Tracheal epithelial cell (primary cell): ENCODE data around the gene CATSPER1. TPM values are rescaled to one million over a fixed set of nuclear protein-coding genes. Genes with fewer than 3 reads are reported as not detected.

Source experiments
- total RNA-seq: library from RNA; depleted of rRNA; stranded (reverse); fragments of >200 nt; gene quantifications from 2 replicates; pipeline ENCODE4 v1.2.1, GENCODE V29; 2014

The CATSPER1 gene
- under 0.01 TPM in 1 of 2 replicates, not detected in the other for total RNA-seq

DNA sequence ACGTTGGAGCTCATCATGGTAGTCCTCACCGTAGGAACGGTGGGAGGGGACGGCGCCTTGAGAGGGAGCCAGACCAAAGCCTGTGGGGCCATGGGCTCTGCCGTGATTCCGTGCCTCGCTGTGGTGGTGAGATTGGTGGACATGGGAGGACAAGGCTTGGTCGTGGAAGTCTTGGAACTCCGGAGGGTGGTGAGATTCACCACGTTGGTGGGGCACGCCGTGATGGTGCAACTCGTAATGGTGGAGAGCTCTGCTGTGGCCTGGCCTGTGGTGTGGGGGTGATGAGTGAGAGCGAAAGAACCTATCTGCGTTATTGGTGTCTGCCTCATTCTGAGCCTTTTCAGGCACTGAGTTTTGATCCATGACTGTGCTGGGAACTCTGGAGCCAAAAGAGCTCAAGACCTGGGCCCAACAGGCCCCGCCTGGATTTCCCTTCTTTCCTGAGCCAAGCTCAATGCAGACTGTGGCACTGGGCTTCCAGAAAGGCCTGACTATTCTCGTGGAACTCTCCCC, at the start of gene CATSPER1:
Gene CATSPER1, minus strand, starts transcription at position 463 of the 513 bp plus-strand sequence. Its CDS starts 100 bp downstream, at position 363.

DNA sequence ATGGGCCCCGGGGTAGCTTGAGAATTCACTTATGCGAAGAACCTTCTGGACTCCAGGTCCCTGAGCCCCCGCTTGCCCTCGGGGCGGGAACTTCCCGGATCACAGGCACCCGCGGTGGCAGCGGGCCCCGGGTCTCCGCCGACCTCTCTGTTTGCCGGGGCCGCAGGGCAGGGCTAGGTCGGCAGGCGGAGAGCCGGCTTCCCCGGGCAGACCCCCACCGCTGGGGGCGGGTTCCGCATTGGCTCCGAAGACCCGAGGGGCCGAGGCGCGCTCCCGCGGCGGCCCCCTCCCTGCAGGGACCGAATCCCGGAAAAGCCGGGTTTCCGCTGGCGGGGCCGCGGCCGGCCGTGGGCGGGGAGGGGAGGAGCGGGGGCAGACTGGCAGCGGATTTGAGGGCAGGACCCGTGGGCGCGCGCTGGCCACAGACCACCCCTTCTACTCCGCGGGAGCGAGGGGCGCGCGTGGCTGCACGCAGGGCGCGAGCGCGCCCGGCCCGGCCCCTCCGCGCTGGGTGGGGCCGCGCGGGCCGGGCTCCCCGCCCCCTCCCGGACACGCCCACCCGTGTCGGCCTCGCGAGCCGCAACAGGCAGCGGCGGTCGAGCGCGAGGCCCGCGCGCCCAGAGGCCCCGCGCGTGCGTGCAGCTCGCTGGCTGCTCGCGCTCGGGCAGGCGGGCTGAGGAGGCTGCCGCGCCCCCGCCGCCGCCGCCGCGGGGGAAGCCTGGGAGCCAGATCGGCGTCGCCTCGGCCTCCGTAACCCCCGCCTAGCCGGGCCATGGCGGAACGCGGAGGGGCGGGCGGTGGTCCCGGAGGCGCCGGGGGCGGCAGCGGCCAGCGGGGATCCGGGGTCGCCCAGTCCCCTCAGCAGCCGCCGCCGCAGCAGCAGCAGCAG, 43.7 kb upstream of the CATSPER1 start, which contains the start of gene PACS1:
Gene PACS1, plus strand, starts transcription at position 558 of the 889 bp plus-strand sequence. Its CDS starts 215 bp downstream, at position 773.

DNA sequence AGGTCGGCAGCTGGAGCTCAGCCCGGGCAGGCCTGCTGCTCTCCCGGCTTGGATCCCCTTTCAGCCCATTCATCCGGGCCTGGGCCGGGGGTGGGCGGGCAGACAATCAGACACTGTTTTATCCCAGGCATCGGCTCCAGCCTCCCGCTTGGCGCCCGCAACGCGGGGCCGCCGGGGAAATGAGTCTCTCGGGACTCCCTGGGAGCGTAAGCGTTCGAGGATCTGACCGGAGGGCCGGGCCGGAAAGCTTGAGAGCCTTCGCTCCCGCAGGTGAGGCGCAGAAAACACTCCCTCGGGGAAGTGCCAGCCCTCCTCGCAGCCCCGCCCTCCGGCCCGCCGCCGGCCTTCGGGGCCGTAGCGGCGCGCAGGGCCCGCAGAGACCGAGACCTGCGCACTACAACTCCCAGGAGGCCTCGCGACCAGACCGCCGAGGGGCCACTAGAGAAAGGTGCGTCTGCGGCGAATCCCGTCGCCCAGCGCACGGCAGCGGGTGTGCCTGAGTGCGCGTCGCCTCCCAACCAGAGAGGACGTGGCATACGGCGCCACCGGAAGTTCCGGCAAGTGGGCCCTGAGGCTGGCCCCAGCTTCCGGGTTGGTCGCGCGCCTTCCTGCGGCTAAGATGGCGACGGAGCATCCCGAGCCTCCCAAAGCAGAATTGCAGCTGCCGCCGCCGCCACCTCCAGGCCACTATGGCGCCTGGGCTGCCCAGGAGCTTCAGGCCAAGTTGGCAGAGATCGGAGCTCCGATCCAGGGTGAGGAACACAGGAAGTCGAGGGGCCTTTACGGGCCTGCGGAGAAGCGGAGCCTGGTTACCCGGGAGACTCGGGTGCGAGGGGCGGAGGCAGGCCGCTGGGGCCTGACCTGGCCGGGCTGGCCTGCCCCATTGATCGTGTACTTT, 25.7 kb upstream of the CATSPER1 start, which contains the start of gene SF3B2:
Gene SF3B2, plus strand, starts transcription at position 599 of the 898 bp plus-strand sequence. Its CDS starts 21 bp downstream, at position 620.

DNA sequence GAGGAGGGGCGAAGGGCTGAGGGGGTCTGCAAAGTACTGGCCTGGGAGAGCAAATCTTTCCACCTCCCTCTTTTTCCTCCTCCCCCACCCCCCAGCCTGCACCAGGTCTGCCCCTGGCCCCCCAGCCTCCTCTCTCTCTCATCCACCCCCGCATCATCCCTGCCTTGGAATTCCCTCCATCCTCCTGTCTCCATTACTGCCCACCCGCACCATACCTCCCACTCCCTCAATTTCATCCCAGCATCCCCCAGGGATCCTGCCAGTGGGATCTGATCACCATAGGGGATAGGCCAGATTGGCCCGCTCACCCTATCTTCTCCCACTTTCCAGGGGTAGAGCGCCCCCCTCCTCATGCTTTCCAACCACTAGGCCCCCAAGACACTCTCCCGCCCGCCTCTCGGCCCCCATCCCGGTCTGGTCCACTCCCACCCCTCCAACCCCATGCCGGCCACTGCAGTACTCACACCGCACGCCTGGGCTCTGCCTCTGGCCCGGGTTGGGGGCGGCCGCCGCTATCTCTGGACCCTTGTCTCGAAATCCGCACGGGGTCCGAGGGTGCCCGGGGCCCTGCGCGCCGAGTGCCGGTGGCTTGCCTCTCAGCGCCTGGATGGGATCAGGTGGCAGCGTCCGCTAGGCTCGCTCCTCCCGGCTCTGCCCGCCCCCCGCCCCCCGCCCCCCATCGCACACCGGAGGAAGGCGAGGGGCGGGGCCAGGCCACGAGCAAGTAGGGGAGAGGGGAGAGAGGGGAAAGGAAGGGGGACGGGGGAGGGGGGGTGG, 22.5 kb upstream of the CATSPER1 start, which contains the start of gene GAL3ST3:
Gene GAL3ST3, minus strand, starts transcription at position 615 of the 777 bp plus-strand sequence. CDS start 3,746 bp downstream, outside the sequence.

DNA sequence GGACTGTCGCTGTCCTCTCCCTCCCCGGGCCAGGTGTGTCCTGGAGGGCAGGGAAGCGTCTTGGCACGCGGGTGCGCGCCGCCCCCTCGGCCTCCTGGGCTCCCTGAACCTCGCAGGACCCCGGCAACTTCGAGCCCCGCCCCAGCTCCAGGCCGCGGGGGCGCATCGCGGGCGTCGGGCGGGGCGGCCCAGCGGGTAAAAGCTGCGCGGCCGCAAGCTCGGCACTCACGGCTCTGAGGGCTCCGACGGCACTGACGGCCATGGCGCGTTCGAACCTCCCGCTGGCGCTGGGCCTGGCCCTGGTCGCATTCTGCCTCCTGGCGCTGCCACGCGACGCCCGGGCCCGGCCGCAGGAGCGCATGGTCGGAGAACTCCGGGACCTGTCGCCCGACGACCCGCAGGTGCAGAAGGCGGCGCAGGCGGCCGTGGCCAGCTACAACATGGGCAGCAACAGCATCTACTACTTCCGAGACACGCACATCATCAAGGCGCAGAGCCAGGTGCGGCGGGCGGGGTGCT, 14.4 kb downstream of the CATSPER1 start, which contains the start of gene CST6:
Gene CST6, plus strand, starts transcription at position 224 of the 519 bp plus-strand sequence. Its CDS starts 37 bp downstream, at position 261.

DNA sequence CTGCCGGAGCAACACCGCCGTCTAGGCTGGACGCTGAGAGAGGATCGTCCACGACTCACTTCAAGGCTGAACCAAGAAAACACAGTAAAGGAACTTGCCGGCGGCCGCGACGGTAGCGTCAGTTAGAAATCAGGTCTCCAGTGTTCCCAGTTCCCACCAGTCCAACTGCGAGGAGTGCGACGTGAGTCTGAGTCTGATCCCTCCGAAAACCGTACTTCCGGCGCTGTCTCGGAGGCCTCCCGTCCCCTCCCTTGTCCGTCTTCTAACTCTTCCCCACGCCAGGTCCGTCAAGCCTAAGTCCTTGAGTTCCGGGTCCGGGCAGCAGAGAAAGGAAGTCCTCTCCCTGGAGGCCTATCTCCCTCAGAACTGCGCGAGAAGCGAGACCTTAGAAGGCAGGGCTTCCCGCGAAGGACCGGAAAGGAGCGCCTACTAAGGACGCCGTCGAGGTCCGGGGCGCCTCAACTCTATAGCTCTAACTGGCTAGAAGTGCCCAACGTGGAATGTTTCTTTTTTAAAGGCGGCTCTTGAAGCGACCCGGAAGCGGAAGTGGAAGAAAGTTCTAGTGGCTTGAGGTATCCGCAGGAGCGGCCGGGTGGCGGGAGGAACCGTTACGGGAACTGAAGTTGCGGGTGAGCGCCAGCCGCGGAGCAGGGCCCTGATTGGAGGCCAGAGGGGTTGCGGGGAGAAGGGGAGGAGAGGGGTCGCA, 24.2 kb downstream of the CATSPER1 start, which contains the start of the genes BANF1 and EIF1AD:
Gene BANF1, plus strand, starts transcription at position 562 of the 706 bp plus-strand sequence. CDS start 748 bp downstream, outside the sequence.
Gene EIF1AD, minus strand, starts transcription at position 216 of the 706 bp plus-strand sequence. CDS start 1,768 bp downstream, outside the sequence.

Other genes with a start within 250 kb of the CATSPER1 start
- 11.7 and 23.4 TPM in 2 replicates for gene AP5B1, start 245.5 kb downstream of the CATSPER1 start, total RNA-seq
- 8.1 and 61.7 TPM in 2 replicates for gene OVOL1, start 239.4 kb downstream of the CATSPER1 start, total RNA-seq
- 0.24 and 0.43 TPM in 2 replicates for gene SNX32, start 192.5 kb downstream of the CATSPER1 start, total RNA-seq
- gene CFL1, start 168.3 kb downstream of the CATSPER1 start, total RNA-seq, result 598 and 942 TPM in 2 replicates
- gene MUS81, start 166.0 kb downstream of the CATSPER1 start, total RNA-seq, result 49.4 and 60.2 TPM in 2 replicates
- gene EFEMP2, start 153.7 kb downstream of the CATSPER1 start, total RNA-seq, result 5.3 and 10.4 TPM in 2 replicates
- gene CTSW, start 146.6 kb downstream of the CATSPER1 start, total RNA-seq, result not detected in 2 replicates
- gene FIBP, start 138.0 kb downstream of the CATSPER1 start, total RNA-seq, result 159 and 174 TPM in 2 replicates
- 40.7 and 53.5 TPM in 2 replicates for gene CCDC85B, start 135.8 kb downstream of the CATSPER1 start, total RNA-seq
- 7.0 and 33.3 TPM in 2 replicates for gene FOSL1, start 126.1 kb downstream of the CATSPER1 start, total RNA-seq
- 6.8 and 18.6 TPM in 2 replicates for gene C11orf68, start 107.4 kb downstream of the CATSPER1 start, total RNA-seq
- gene DRAP1, start 107.1 kb downstream of the CATSPER1 start, total RNA-seq, result 107 and 153 TPM in 2 replicates
- not detected in 2 replicates for gene TSGA10IP, start 81.0 kb downstream of the CATSPER1 start, total RNA-seq
- 18.8 and 22.7 TPM in 2 replicates for gene SART1, start 64.7 kb downstream of the CATSPER1 start, total RNA-seq
- 22.4 and 41.4 TPM in 2 replicates for gene EIF1AD, start 24.3 kb downstream of the CATSPER1 start, total RNA-seq
- 7.7 and 10.8 TPM in 2 replicates for gene BANF1, start 24.0 kb downstream of the CATSPER1 start, total RNA-seq
- 2.3 and 33.7 TPM in 2 replicates for gene CST6, start 14.5 kb downstream of the CATSPER1 start, total RNA-seq
- gene GAL3ST3, start 22.7 kb upstream of the CATSPER1 start, total RNA-seq, result 0.48 TPM in 1 of 2 replicates, not detected in the other
- 121 and 139 TPM in 2 replicates for gene SF3B2, start 25.9 kb upstream of the CATSPER1 start, total RNA-seq
- 12.1 and 21.2 TPM in 2 replicates for gene PACS1, start 43.8 kb upstream of the CATSPER1 start, total RNA-seq
- gene KLC2, start 231.2 kb upstream of the CATSPER1 start, total RNA-seq, result 18.5 and 21.2 TPM in 2 replicates
- gene RAB1B, start 242.2 kb upstream of the CATSPER1 start, total RNA-seq, result 59.3 and 68.8 TPM in 2 replicates